ENCODE measurements around the gene EPHA7. TPM values are rescaled to one million over a fixed set of nuclear protein-coding genes. Genes with fewer than 3 reads are reported as not detected.

Gene EPHA7
- not detected for polyA plus RNA-seq (2012; ENCODE audit: missing spikeins)

GRCh38 chr6:93419304-93420162, at the start of gene EPHA7:
Gene EPHA7 (minus strand): TSS chr6:93419559. CDS start chr6:93419341, 218 bp downstream.
- no peak for FAIRE-seq
- no peak for TF ChIP-seq TAF1 (IDR thresholded peaks at IDR 0.05; ENCODE audit: borderline replicate concordance, low read depth, low read length)
- TF ChIP-seq POLR2A (IDR thresholded peaks at IDR 0.05; ENCODE audit: low read depth, low read length), result no peak
- TF ChIP-seq POLR2AphosphoS5 (IDR thresholded peaks at IDR 0.05; ENCODE audit: low read depth, low read length), result no peak
- DNase-seq (ENCODE audit: insufficient read length), result peak; percentile 22

- DNase-seq (ENCODE audit: insufficient read length), result no peak
- FAIRE-seq, result no peak
- no peak for TF ChIP-seq POLR2A (IDR thresholded peaks at IDR 0.05; ENCODE audit: low read depth, low read length)
- TF ChIP-seq TAF1 (IDR thresholded peaks at IDR 0.05; ENCODE audit: borderline replicate concordance, low read depth, low read length), result no peak
- TF ChIP-seq POLR2AphosphoS5 (IDR thresholded peaks at IDR 0.05; ENCODE audit: low read depth, low read length), result no peak
Observed at GRCh38 chr6:93468291-93468690, 48.9 kb upstream of the EPHA7 start.

GRCh38 chr6:93454533-93454932, 35.2 kb upstream of the EPHA7 start:
- FAIRE-seq (no peak), DNase-seq (ENCODE audit: insufficient read length) (no peak)
- TF ChIP-seq POLR2A (IDR thresholded peaks at IDR 0.05; ENCODE audit: low read depth, low read length) (no peak), POLR2AphosphoS5 (IDR thresholded peaks at IDR 0.05; ENCODE audit: low read depth, low read length) (no peak), TAF1 (IDR thresholded peaks at IDR 0.05; ENCODE audit: borderline replicate concordance, low read depth, low read length) (no peak)

DNA sequence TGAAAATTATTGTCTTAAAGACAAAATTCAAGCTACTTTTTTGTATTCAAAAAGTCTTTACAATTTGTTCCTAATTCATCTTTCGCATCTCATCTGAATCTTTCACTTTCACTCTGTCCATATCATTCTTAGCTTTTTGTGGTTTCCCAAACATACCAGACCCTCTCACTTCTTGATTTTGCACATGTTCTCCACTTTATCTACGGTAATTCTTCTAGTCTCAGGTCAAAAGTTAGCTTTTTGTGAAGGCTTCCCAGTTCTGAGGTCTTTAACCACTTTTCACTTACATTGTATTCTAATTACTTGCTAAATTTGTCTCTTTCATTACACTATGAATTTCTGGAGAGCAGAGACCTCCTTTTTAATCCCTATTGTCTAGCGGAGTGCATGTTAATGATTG, 34.6 kb upstream of the EPHA7 start:
- DNase-seq (ENCODE audit: insufficient read length), result no peak
- FAIRE-seq, result no peak
- no peak for TF ChIP-seq POLR2AphosphoS5 (IDR thresholded peaks at IDR 0.05; ENCODE audit: low read depth, low read length)
- no peak for TF ChIP-seq POLR2A (IDR thresholded peaks at IDR 0.05; ENCODE audit: low read depth, low read length)
- TF ChIP-seq TAF1 (IDR thresholded peaks at IDR 0.05; ENCODE audit: borderline replicate concordance, low read depth, low read length), result no peak

DNA sequence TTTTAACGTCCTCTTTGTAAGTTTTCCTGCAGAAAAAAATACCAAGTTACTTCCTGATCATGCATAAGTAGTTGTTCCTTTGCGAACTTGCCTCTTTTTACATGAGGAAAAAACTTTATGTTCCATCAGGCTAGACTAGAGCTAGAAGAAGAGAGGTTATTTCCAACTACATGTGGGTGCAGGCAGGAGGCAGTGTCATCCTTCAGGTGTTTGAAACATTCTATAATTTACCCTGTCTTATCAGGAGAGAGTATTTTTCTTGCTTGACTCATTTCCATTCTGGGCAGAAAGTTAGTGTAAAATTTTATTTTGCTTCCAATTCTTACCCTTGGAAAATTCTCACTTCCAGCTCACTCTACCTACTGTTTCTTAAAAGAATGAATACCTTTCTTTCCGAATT, 28.5 kb upstream of the EPHA7 start:
- no peak for DNase-seq (ENCODE audit: insufficient read length)
- no peak for FAIRE-seq
- TF ChIP-seq POLR2AphosphoS5 (IDR thresholded peaks at IDR 0.05; ENCODE audit: low read depth, low read length) (no peak), POLR2A (IDR thresholded peaks at IDR 0.05; ENCODE audit: low read depth, low read length) (no peak), TAF1 (IDR thresholded peaks at IDR 0.05; ENCODE audit: borderline replicate concordance, low read depth, low read length) (no peak)

GRCh38 chr6:93437491-93437890, 18.1 kb upstream of the EPHA7 start:
- no peak for FAIRE-seq
- no peak for DNase-seq (ENCODE audit: insufficient read length)
- TF ChIP-seq POLR2AphosphoS5 (IDR thresholded peaks at IDR 0.05; ENCODE audit: low read depth, low read length) (no peak), POLR2A (IDR thresholded peaks at IDR 0.05; ENCODE audit: low read depth, low read length) (no peak), TAF1 (IDR thresholded peaks at IDR 0.05; ENCODE audit: borderline replicate concordance, low read depth, low read length) (no peak)

- no peak for TF ChIP-seq POLR2AphosphoS5 (IDR thresholded peaks at IDR 0.05; ENCODE audit: low read depth, low read length)
- TF ChIP-seq POLR2A (IDR thresholded peaks at IDR 0.05; ENCODE audit: low read depth, low read length), result no peak
- no peak for TF ChIP-seq TAF1 (IDR thresholded peaks at IDR 0.05; ENCODE audit: borderline replicate concordance, low read depth, low read length)
- no peak for FAIRE-seq
- DNase-seq (ENCODE audit: insufficient read length), result no peak
Observed at GRCh38 chr6:93433592-93433991, 14.2 kb upstream of the EPHA7 start.

GRCh38 chr6:93424303-93425064, 5.1 kb upstream of the EPHA7 start:
- no peak for DNase-seq (ENCODE audit: insufficient read length)
- FAIRE-seq, result no peak
- TF ChIP-seq POLR2AphosphoS5 (IDR thresholded peaks at IDR 0.05; ENCODE audit: low read depth, low read length) (no peak), POLR2A (IDR thresholded peaks at IDR 0.05; ENCODE audit: low read depth, low read length) (no peak), TAF1 (IDR thresholded peaks at IDR 0.05; ENCODE audit: borderline replicate concordance, low read depth, low read length) (no peak)

DNA sequence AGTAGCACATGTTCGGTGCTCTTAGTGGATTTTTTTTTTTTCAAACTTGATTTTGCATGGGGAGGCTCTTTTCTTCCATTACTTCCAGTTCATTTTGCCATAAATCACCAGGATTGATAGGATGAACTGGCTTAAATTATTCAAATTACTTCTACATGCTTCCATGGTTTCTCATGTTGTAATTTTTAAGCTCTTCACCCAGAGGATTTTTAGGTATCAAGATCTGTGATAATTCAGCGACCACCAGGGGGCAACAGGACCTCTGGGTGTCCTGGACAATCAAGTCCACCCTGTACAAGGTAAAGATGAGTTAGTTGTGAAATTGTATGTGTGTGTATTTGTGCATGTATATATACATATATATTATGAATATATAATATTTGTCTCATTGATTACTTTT, 4.2 kb upstream of the EPHA7 start:
- TF ChIP-seq POLR2A (IDR thresholded peaks at IDR 0.05; ENCODE audit: low read depth, low read length) (no peak), POLR2AphosphoS5 (IDR thresholded peaks at IDR 0.05; ENCODE audit: low read depth, low read length) (no peak), TAF1 (IDR thresholded peaks at IDR 0.05; ENCODE audit: borderline replicate concordance, low read depth, low read length) (no peak)
- FAIRE-seq (no peak), DNase-seq (ENCODE audit: insufficient read length) (no peak)

- FAIRE-seq (no peak), DNase-seq (ENCODE audit: insufficient read length) (no peak)
- TF ChIP-seq POLR2A (IDR thresholded peaks at IDR 0.05; ENCODE audit: low read depth, low read length), result no peak
- no peak for TF ChIP-seq POLR2AphosphoS5 (IDR thresholded peaks at IDR 0.05; ENCODE audit: low read depth, low read length)
Observed at GRCh38 chr6:93420163-93420795, 920 bp upstream of the EPHA7 start.
